ENCODE data around the gene SYNDIG1. TPM values are rescaled to one million over a fixed set of nuclear protein-coding genes. Genes with fewer than 3 reads are reported as not detected.

SYNDIG1 gene
- total RNA-seq, 2 experiments from 2014 or later = not detected

DNA sequence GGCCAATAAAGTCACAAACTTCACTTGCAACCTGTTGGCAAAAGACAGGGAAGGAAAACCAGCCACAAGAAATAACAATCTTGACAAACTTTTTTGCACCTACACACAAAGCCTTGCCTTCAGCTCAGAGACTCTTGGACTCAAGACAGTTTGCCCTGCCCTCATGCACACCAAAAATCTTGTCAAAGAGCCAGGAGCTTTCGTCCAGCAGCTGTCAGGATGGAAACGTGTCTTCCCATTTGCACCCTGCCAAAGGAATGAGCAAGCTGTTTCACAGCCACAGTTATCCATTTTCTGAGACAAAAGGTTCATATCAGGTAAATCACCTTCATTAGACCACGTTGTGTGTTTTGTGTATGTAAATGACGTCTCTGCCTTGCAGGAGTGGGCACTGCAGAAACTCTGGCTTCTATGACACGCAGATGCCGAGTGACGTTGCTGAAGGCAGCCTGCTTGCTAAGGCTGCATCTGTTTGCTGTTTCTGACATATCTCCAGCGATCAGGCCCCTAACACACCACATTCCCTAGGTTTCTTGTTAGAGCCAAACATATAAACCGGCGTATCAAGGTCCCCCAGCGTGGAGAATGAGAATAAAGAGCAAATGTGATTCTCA is 193.4 kb downstream of the SYNDIG1 start:
- Histone ChIP-seq H3K9me3 (ENCODE audit: control insufficient read depth in 1 of 2, insufficient read depth in 1 of 2, low read length in 2 of 2) (peaks cover 0 to 6% of the 10 kb centered on the region in 2 experiments), H3K27me3 (ENCODE audit: control insufficient read depth in 1 of 2, insufficient read depth in 2 of 2, low read length in 2 of 2) (no peaks in the 10 kb centered on the region), H3K4me1 (ENCODE audit: insufficient read depth, low read length) (no peaks in the 10 kb centered on the region), H3K4me3 (ENCODE audit: low read length) (no peak overlapping the region), H3K27ac (ENCODE audit: low read depth in 1 of 2, low read length in 2 of 2) (no peak overlapping the region), H3K36me3 (ENCODE audit: insufficient read depth, low read length) (no peaks in the 10 kb centered on the region)
- intact Hi-C loops (cut with DNase I, micrococcal nuclease) = no loop called here
- H3K27ac Mint-ChIP-seq = no peak overlapping the region
- no peaks in the 10 kb centered on the region for H3K27me3 Mint-ChIP-seq
- ATAC-seq (ENCODE audit: poor library complexity) (no peak), DNase-seq (no peak)
- H3K9me3 Mint-ChIP-seq = no peaks in the 10 kb centered on the region
- no peaks in the 10 kb centered on the region for H3K4me1 Mint-ChIP-seq (ENCODE audit: low read depth)
- no peaks in the 10 kb centered on the region for H3K36me3 Mint-ChIP-seq (ENCODE audit: low read depth)
- ChIA-PET CTCF (no interaction called here), POLR2A (no interaction called here)
- TF ChIP-seq, protein P1, sequence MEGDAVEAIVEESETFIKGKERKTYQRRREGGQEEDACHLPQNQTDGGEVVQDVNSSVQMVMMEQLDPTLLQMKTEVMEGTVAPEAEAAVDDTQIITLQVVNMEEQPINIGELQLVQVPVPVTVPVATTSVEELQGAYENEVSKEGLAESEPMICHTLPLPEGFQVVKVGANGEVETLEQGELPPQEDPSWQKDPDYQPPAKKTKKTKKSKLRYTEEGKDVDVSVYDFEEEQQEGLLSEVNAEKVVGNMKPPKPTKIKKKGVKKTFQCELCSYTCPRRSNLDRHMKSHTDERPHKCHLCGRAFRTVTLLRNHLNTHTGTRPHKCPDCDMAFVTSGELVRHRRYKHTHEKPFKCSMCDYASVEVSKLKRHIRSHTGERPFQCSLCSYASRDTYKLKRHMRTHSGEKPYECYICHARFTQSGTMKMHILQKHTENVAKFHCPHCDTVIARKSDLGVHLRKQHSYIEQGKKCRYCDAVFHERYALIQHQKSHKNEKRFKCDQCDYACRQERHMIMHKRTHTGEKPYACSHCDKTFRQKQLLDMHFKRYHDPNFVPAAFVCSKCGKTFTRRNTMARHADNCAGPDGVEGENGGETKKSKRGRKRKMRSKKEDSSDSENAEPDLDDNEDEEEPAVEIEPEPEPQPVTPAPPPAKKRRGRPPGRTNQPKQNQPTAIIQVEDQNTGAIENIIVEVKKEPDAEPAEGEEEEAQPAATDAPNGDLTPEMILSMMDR (IDR thresholded peaks at IDR 0.05) = no peak
- no peak overlapping the region for H3K4me3 Mint-ChIP-seq

- Histone ChIP-seq H3K9me3 (ENCODE audit: control insufficient read depth in 1 of 2, insufficient read depth in 1 of 2, low read length in 2 of 2) (peaks cover 0 to 6% of the 10 kb centered on the region in 2 experiments), H3K27ac (ENCODE audit: low read depth in 1 of 2, low read length in 2 of 2) (no peak overlapping the region), H3K4me3 (ENCODE audit: low read length) (no peak overlapping the region), H3K4me1 (ENCODE audit: insufficient read depth, low read length) (no peaks in the 10 kb centered on the region), H3K27me3 (ENCODE audit: control insufficient read depth in 1 of 2, insufficient read depth in 2 of 2, low read length in 2 of 2) (no peaks in the 10 kb centered on the region), H3K36me3 (ENCODE audit: insufficient read depth, low read length) (no peaks in the 10 kb centered on the region)
- intact Hi-C loops (cut with DNase I, micrococcal nuclease) = no loop called here
- CTCF ChIA-PET = no interaction called here
- POLR2A ChIA-PET = no interaction called here
- Mint-ChIP-seq H3K36me3 (ENCODE audit: low read depth) (no peaks in the 10 kb centered on the region), H3K27ac (no peak overlapping the region), H3K4me1 (ENCODE audit: low read depth) (no peaks in the 10 kb centered on the region), H3K9me3 (no peaks in the 10 kb centered on the region), H3K27me3 (no peaks in the 10 kb centered on the region), H3K4me3 (no peak overlapping the region)
- TF ChIP-seq, protein P1 (IDR thresholded peaks at IDR 0.05) = no peak
- ATAC-seq (ENCODE audit: poor library complexity) = no peak
- DNase-seq = no peak
Observed at GRCh38 chr20:24663496-24663895, 194.1 kb downstream of the SYNDIG1 start.

DNA sequence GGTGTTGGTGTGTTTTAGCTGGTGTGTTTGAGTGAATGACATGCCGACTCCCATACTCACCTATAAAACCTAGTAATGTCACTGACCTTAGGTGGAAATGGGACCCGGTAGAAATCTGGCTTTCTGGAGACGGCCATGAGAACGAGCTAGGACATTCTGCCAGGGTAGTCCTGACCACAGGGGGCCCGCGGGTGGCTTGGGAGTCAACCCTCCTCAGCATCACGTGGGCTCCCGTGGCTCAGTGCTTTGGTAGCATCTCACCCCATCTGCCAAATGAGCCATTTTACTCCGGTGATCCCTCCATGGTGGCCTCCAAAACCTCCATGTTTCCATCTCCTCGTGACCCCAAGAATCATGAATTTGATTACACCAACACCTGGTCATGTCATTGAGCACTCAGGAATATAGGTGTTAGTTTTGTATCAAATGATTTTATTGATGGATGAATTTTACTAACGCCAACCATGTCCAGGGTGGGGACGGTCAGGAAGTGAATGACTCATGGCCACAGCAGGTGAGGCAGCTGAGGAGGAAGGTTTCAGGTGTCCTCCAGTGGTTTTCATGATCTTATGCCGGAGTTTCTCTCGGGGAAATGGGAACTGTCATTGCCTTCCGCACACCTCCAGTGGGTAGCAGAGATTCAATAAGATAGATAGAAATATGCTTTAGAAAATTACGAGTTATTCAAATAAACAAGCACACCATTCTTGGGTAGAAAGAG is 195.0 kb downstream of the SYNDIG1 start:
- Mint-ChIP-seq H3K27ac (no peak overlapping the region), H3K27me3 (no peaks in the 10 kb centered on the region), H3K4me3 (no peak overlapping the region), H3K4me1 (ENCODE audit: low read depth) (no peaks in the 10 kb centered on the region), H3K36me3 (ENCODE audit: low read depth) (no peaks in the 10 kb centered on the region), H3K9me3 (no peaks in the 10 kb centered on the region)
- no peak overlapping the region for H3K4me3 ChIP-seq (ENCODE audit: low read length)
- no peaks in the 10 kb centered on the region for H3K4me1 ChIP-seq (ENCODE audit: insufficient read depth, low read length)
- H3K9me3 ChIP-seq (ENCODE audit: control insufficient read depth in 1 of 2, insufficient read depth in 1 of 2, low read length in 2 of 2) = peaks cover 0 to 6% of the 10 kb centered on the region in 2 experiments
- ChIA-PET POLR2A (no interaction called here), CTCF (no interaction called here)
- no peak for ATAC-seq (ENCODE audit: poor library complexity)
- H3K27ac ChIP-seq (ENCODE audit: low read depth in 1 of 2, low read length in 2 of 2) = no peak overlapping the region
- intact Hi-C loops (cut with DNase I, micrococcal nuclease) = no loop called here
- TF ChIP-seq, protein P1 (IDR thresholded peaks at IDR 0.05) = no peak
- H3K36me3 ChIP-seq (ENCODE audit: insufficient read depth, low read length) = no peaks in the 10 kb centered on the region
- DNase-seq = no peak
- no peaks in the 10 kb centered on the region for H3K27me3 ChIP-seq (ENCODE audit: control insufficient read depth in 1 of 2, insufficient read depth in 2 of 2, low read length in 2 of 2)
